IMR-90 (cell line): ENCODE measurements around the gene HDHD5. TPM values are rescaled to one million over a fixed set of nuclear protein-coding genes. Genes with fewer than 3 reads are reported as not detected.

Experiments
- ATAC-seq: fragments of 200-7000 bp; cut with Tn5 transposase; 2 replicates; pipeline ENCODE4 v1.9.1; 2020; ENCODE audit warnings: low read depth, mild to moderate bottlenecking, moderate library complexity
- BruUV-seq: library from RNA; stranded (reverse); fragments of 400-500 nt; replicated peaks from 2 replicates; lab custom pipeline; 2021; lab: Mats Ljungman, UMichigan
- CTCF ChIA-PET: fragments of 300-600 bp; formaldehyde crosslinking; extraction: SDS; loops from one replicate; lab custom pipeline; 2021; ENCODE audit warnings: antibody characterized with exemption; lab: Yijun Ruan, JAX
- POLR2A ChIA-PET: fragments of 300-600 bp; sonication (Branson Sonifier 250); formaldehyde crosslinking; loops from one replicate; lab custom pipeline; 2022; ENCODE audit warnings: antibody characterized with exemption; ENCODE audit not compliant: unreplicated experiment; lab: Charles Lee
- DNase-seq: peaks from one replicate; pipeline ENCODE4 v3.0.0; 2013
- H2AFZ ChIP-seq: replicated peaks from 2 replicates; pipeline ENCODE3; 2013; ENCODE audit warnings: low read length, mild to moderate bottlenecking; ENCODE audit not compliant: poor library complexity
- H2AK5ac ChIP-seq: 2 replicates; pipeline ENCODE4 v1.6.1; 2013; ENCODE audit warnings: low read depth, low read length, inconsistent platforms
- H2AK9ac ChIP-seq: replicated peaks from 2 replicates; pipeline ENCODE3; 2013; ENCODE audit warnings: mild to moderate bottlenecking, low read depth, low read length, moderate library complexity; ENCODE audit not compliant: poor library complexity
- H2BK120ac ChIP-seq: 2 replicates; pipeline ENCODE4 v1.6.1; 2013; ENCODE audit warnings: low read depth, low read length, inconsistent platforms
- H2BK15ac ChIP-seq: 3 replicates; pipeline ENCODE4 v1.6.1; 2013; ENCODE audit warnings: low read depth, low read length, inconsistent platforms
- H2BK20ac ChIP-seq: 2 replicates; pipeline ENCODE4 v1.6.1; 2013; ENCODE audit warnings: low read depth, mild to moderate bottlenecking, inconsistent platforms, low read length, moderate library complexity
- H2BK5ac ChIP-seq: 2 replicates; pipeline ENCODE4 v1.6.1; 2013; ENCODE audit warnings: mild to moderate bottlenecking, low read depth, low read length, inconsistent platforms; ENCODE audit not compliant: poor library complexity, severe bottlenecking
- H3K14ac ChIP-seq: replicated peaks from 2 replicates; pipeline ENCODE4 v1.6.1; 2013; ENCODE audit warnings: low read depth, low read length, inconsistent platforms
- H3K18ac ChIP-seq: 2 replicates; pipeline ENCODE4 v1.6.1; 2013; ENCODE audit warnings: low read depth, low read length, control low read depth
- H3K23ac ChIP-seq: 2 replicates; pipeline ENCODE4 v1.6.1; 2013; ENCODE audit warnings: low read depth, low read length, inconsistent platforms
- H3K27ac ChIP-seq: 2 replicates; pipeline ENCODE4 v1.5.1; 2013; ENCODE audit warnings: mild to moderate bottlenecking, control low read depth, low read length; ENCODE audit not compliant: insufficient read depth
- H3K27me3 ChIP-seq: 2 replicates; pipeline ENCODE4 v1.6.1; 2013; ENCODE audit warnings: low read length; ENCODE audit not compliant: control insufficient read depth, insufficient read depth
- H3K36me3 ChIP-seq: 2 replicates; pipeline ENCODE4 v1.6.1; 2013; ENCODE audit warnings: low read length, mixed read lengths; ENCODE audit not compliant: control insufficient read depth, insufficient read depth
- H3K4ac ChIP-seq: 2 replicates; pipeline ENCODE4 v1.6.1; 2013; ENCODE audit warnings: low read depth, low read length, inconsistent platforms
- H3K4me1 ChIP-seq: 2 replicates; pipeline ENCODE4 v1.6.1; 2013; ENCODE audit warnings: low read length, mixed read lengths; ENCODE audit not compliant: control insufficient read depth, insufficient read depth
- H3K4me2 ChIP-seq: 2 replicates; pipeline ENCODE4 v1.6.1; 2013; ENCODE audit warnings: low read depth, mild to moderate bottlenecking, control low read depth, low read length, moderate library complexity
- H3K4me3 ChIP-seq: 2 replicates; pipeline ENCODE4 v1.5.1; 2013; ENCODE audit warnings: low read depth, mild to moderate bottlenecking, control low read depth, low read length, moderate library complexity; ENCODE audit not compliant: insufficient read depth
- H3K56ac ChIP-seq: 2 replicates; pipeline ENCODE4 v1.6.1; 2013; ENCODE audit warnings: low read length, inconsistent platforms; ENCODE audit not compliant: insufficient read depth; ENCODE audit errors: extremely low read depth
- H3K79me1 ChIP-seq, 2 experiments: 2 replicates each; pipeline ENCODE4 v1.6.1; 2013; ENCODE audit warnings: low read length in 2 of 2, inconsistent platforms in 1 of 2, low read depth in 1 of 2
- H3K9ac ChIP-seq: 2 replicates; pipeline ENCODE4 v1.6.1; 2013; ENCODE audit warnings: low read depth, low read length, control low read depth
- H3K9me1 ChIP-seq: 2 replicates; pipeline ENCODE4 v1.6.1; 2013; ENCODE audit warnings: low read length, inconsistent platforms; ENCODE audit not compliant: insufficient read depth
- H3K9me3 ChIP-seq: 2 replicates; pipeline ENCODE4 v1.6.1; 2013; ENCODE audit warnings: low read length; ENCODE audit not compliant: control insufficient read depth, insufficient read depth
- H4K20me1 ChIP-seq: 2 replicates; pipeline ENCODE4 v1.6.1; 2013; ENCODE audit warnings: low read length, inconsistent platforms; ENCODE audit not compliant: insufficient read depth
- H4K5ac ChIP-seq: 2 replicates; pipeline ENCODE4 v1.6.1; 2013; ENCODE audit warnings: mild to moderate bottlenecking, low read depth, low read length, control low read depth
- H4K8ac ChIP-seq, 2 experiments: 2 replicates each; pipeline ENCODE4 v1.6.1; 2013; ENCODE audit warnings: low read depth in 2 of 2, low read length in 2 of 2, control low read depth in 1 of 2, inconsistent platforms in 1 of 2
- H4K91ac ChIP-seq: 2 replicates; pipeline ENCODE4 v1.6.1; 2013; ENCODE audit warnings: low read depth, low read length, inconsistent platforms; ENCODE audit not compliant: insufficient read depth
- BHLHE40 ChIP-seq: fragments of 150-350 bp; IDR thresholded peaks from 2 replicates; pipeline ENCODE4 v1.6.1; 2016; ENCODE audit warnings: mild to moderate bottlenecking, low read depth, low read length
- CEBPB ChIP-seq: IDR thresholded peaks from 2 replicates; pipeline ENCODE4 v1.6.1; 2012; ENCODE audit warnings: low read depth, low read length, improper control_type of control experiment
- FOS ChIP-seq: fragments of 150-350 bp; IDR thresholded peaks from 2 replicates; pipeline ENCODE4 v1.6.1; 2016; ENCODE audit warnings: low read depth, low read length
- MAZ ChIP-seq: IDR thresholded peaks from 2 replicates; pipeline ENCODE4 v1.6.1; 2012; ENCODE audit warnings: low read depth, mild to moderate bottlenecking, low read length, improper control_type of control experiment, moderate library complexity, borderline replicate concordance
- MXI1 ChIP-seq: IDR thresholded peaks from 2 replicates; pipeline ENCODE4 v1.6.1; 2012; ENCODE audit warnings: low read depth, mild to moderate bottlenecking, low read length, moderate library complexity, borderline replicate concordance
- NFE2L2 ChIP-seq: fragments of 150-350 bp; IDR thresholded peaks from 2 replicates; pipeline ENCODE4 v1.6.1; 2016; ENCODE audit warnings: low read depth, mild to moderate bottlenecking, low read length
- POLR2A ChIP-seq: IDR thresholded peaks from 2 replicates; pipeline ENCODE4 v1.6.1; 2012; ENCODE audit warnings: mild to moderate bottlenecking, low read depth, low read length
- RAD21 ChIP-seq: IDR thresholded peaks from 2 replicates; pipeline ENCODE4 v1.6.1; 2012; ENCODE audit warnings: low read length, improper control_type of control experiment
- RFX5 ChIP-seq: IDR thresholded peaks from 2 replicates; pipeline ENCODE4 v1.8.0; 2012; ENCODE audit warnings: low read depth, mild to moderate bottlenecking, low read length, moderate library complexity
- SMC3 ChIP-seq: fragments of 150-350 bp; IDR thresholded peaks from 2 replicates; pipeline ENCODE4 v1.6.1; 2016; ENCODE audit warnings: low read depth, mild to moderate bottlenecking, antibody characterized with exemption, low read length, moderate library complexity
- WGBS, 2 experiments: methylation state at CpG; one replicate each; pipeline versions ENCODE4 v1.1.5 to v1.1.7; 2013; ENCODE audit warnings: missing lambda C conversion rate in 2 of 2; ENCODE audit not compliant: insufficient read length in 1 of 2; ENCODE audit errors: extremely low coverage in 2 of 2; 5-methylcytosine and 5-hydroxymethylcytosine counted together
- dilution Hi-C: fragments of 300-500 bp; cut with HindIII; formaldehyde crosslinking; loops from one replicate; pipeline ENCODE4 v1.14.3; 2018; ENCODE audit warnings: low sequenced_read_pairs; ENCODE audit not compliant: unreplicated experiment
- in situ Hi-C: fragments of 300-500 bp; cut with MboI; formaldehyde crosslinking; loops from 3 replicates; pipeline ENCODE4 v1.14.3; 2019; ENCODE audit warnings: low sequenced_read_pairs, inconsistent platforms, mixed read lengths
- intact Hi-C: fragments of 100-400 bp; cut with micrococcal nuclease; formaldehyde crosslinking; loops from 2 replicates; pipeline ENCODE4 v1.10.0; 2022
- polyA plus RNA-seq, 3 experiments: library from polyadenylated mRNA; depleted of rRNA; stranded (reverse); fragments of >200 nt; gene quantifications; 2 replicates each; pipeline ENCODE4 v1.2.3, GENCODE V29; 2012; ENCODE audit warnings: low replicate concordance in 1 of 3
- total RNA-seq: library from RNA; depleted of rRNA; stranded (reverse); fragments of >200 nt; gene quantifications from 2 replicates; pipeline ENCODE4 v1.2.3, GENCODE V29; 2012

HDHD5 gene
- total and polyA plus RNA-seq, 2 of the 4 experiments (the other 2 are of a cell fraction), result 31.9 to 37.5 TPM

DNA sequence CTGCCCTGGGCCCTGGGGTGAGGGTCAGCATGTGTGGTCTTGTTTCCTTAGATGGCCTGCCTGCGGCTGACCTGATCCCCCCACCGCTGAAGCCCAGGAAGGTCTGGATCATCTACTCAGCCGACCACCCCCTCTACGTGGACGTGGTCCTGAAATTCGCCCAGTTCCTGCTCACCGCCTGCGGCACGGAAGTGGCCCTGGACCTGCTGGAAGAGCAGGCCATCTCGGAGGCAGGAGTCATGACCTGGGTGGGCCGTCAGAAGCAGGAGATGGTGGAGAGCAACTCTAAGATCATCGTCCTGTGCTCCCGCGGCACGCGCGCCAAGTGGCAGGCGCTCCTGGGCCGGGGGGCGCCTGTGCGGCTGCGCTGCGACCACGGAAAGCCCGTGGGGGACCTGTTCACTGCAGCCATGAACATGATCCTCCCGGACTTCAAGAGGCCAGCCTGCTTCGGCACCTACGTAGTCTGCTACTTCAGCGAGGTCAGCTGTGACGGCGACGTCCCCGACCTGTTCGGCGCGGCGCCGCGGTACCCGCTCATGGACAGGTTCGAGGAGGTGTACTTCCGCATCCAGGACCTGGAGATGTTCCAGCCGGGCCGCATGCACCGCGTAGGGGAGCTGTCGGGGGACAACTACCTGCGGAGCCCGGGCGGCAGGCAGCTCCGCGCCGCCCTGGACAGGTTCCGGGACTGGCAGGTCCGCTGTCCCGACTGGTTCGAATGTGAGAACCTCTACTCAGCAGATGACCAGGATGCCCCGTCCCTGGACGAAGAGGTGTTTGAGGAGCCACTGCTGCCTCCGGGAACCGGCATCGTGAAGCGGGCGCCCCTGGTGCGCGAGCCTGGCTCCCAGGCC, 50.6 kb downstream of the HDHD5 start:
- H3K18ac ChIP-seq, result no peak overlapping the region
- H3K27ac ChIP-seq, result no peak overlapping the region
- H3K4me2 ChIP-seq, result no peak overlapping the region
- DNase-seq (no peak), ATAC-seq (no peak)
- no TSS peak for BruUV-seq
- no peak overlapping the region for H2BK15ac ChIP-seq
- H2BK5ac ChIP-seq, result no peak overlapping the region
- in situ Hi-C loops (no loop called here), dilution Hi-C loops (no loop called here), intact Hi-C loops (no loop called here)
- no peak overlapping the region for H2AK9ac ChIP-seq
- H3K27me3 ChIP-seq, result no peaks in the 10 kb centered on the region
- POLR2A ChIA-PET, result no interaction called here
- no peak overlapping the region for H3K4me3 ChIP-seq
- no peak overlapping the region for H3K4ac ChIP-seq
- H4K91ac ChIP-seq, result no peak overlapping the region
- H2BK20ac ChIP-seq, result no peak overlapping the region
- H3K79me1 ChIP-seq, result no peaks in the 10 kb centered on the region
- 0 out of 2 replicates have a peak, but pooled peaks cover under 1% of the 10 kb centered on the region for H4K20me1 ChIP-seq
- 97% methylated on average over 50 of the region's 66 CpGs; no CpG with 5 or more reads in 1 of the 2 experiments for WGBS, 2 experiments
- peaks cover 46% of the 10 kb centered on the region for H3K36me3 ChIP-seq
- peaks cover under 1% of the 10 kb centered on the region; the same call in 1 of the 2 replicates for H3K9me1 ChIP-seq
- no peak overlapping the region for H2AFZ ChIP-seq
- H4K5ac ChIP-seq, result no peak overlapping the region
- no peak overlapping the region for H3K14ac ChIP-seq
- CTCF ChIA-PET, result no interaction called here
- TF ChIP-seq POLR2A (no peak), MXI1 (no peak), NFE2L2 (no peak), RAD21 (no peak), BHLHE40 (no peak), SMC3 (no peak), FOS (no peak), CEBPB (no peak), MAZ (no peak), RFX5 (no peak)
- H2BK120ac ChIP-seq, result no peak overlapping the region
- H3K9me3 ChIP-seq, result no peaks in the 10 kb centered on the region
- no peaks in the 10 kb centered on the region for H3K4me1 ChIP-seq
- H3K56ac ChIP-seq, result no peak overlapping the region
- H4K8ac ChIP-seq, result no peak overlapping the region
- no peak overlapping the region for H2AK5ac ChIP-seq
- no peak overlapping the region for H3K9ac ChIP-seq
- no peak overlapping the region for H3K23ac ChIP-seq
